ENCODE data around the gene GPC3. TPM values are rescaled to one million over a fixed set of nuclear protein-coding genes. Genes with fewer than 3 reads are reported as not detected.

Gene GPC3
- total and polyA plus RNA-seq, 2 of the 4 experiments (the other 2 are of a cell fraction) = not detected

DNA sequence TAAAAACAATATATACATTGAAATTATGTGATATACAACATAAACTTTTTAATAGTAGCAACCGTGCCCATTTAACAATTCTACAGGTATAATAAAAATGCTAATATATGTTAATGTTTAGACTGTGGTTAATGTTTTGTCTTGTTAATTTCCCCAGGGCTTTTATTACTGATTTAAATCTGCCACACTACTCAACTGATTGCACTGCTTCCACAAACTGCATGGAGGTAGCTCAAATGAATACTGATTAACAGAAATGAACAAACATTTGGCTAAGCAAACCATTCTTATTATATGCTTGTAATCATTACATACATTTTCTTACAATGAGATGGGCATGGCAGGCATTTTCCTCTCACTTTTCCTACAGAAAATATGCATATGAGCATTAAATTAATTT, 275.9 kb downstream of the GPC3 start:
- Histone ChIP-seq H2AK9ac (replicated peaks; ENCODE audit: low read depth, low read length, poor library complexity) (no peak overlapping the region), H2AK5ac (ENCODE audit: low read depth, low read length) (no peak overlapping the region), H3K9ac (ENCODE audit: low read depth, low read length) (no peak overlapping the region), H4K20me1 (ENCODE audit: insufficient read depth, low read length) (no peaks in the 10 kb centered on the region), H3K4me1 (ENCODE audit: control insufficient read depth, insufficient read depth, low read length) (no peaks in the 10 kb centered on the region), H3K79me1 (ENCODE audit: low read depth in 1 of 2, low read length in 2 of 2) (no peaks in the 10 kb centered on the region), H3K56ac (ENCODE audit: extremely low read depth, insufficient read depth, low read length) (no peak overlapping the region), H2BK5ac (ENCODE audit: low read depth, low read length, poor library complexity, severe bottlenecking) (no peak overlapping the region), H3K27ac (ENCODE audit: insufficient read depth, low read length) (no peak overlapping the region), H2BK120ac (ENCODE audit: low read depth, low read length) (no peak overlapping the region), H3K4me3 (ENCODE audit: insufficient read depth, low read depth, low read length) (no peak overlapping the region), H3K18ac (ENCODE audit: low read depth, low read length) (no peak overlapping the region), H3K9me1 (ENCODE audit: insufficient read depth, low read length) (no peaks in the 10 kb centered on the region), H3K4ac (ENCODE audit: low read depth, low read length) (no peak overlapping the region), H4K91ac (ENCODE audit: insufficient read depth, low read depth, low read length) (no peak overlapping the region), H4K8ac (ENCODE audit: low read depth in 2 of 2, low read length in 2 of 2) (no peak overlapping the region), H2BK15ac (ENCODE audit: low read depth, low read length) (no peak overlapping the region), H4K5ac (ENCODE audit: low read depth, low read length) (no peak overlapping the region), H2BK20ac (ENCODE audit: low read depth, low read length) (no peak overlapping the region), H3K36me3 (ENCODE audit: control insufficient read depth, insufficient read depth, low read length) (no peaks in the 10 kb centered on the region), H3K27me3 (ENCODE audit: control insufficient read depth, insufficient read depth, low read length) (peaks cover 5% of the 10 kb centered on the region), H2AFZ (replicated peaks; ENCODE audit: low read length, poor library complexity) (no peak overlapping the region), H3K4me2 (ENCODE audit: low read depth, low read length) (no peak overlapping the region), H3K23ac (ENCODE audit: low read depth, low read length) (no peak overlapping the region), H3K9me3 (ENCODE audit: control insufficient read depth, insufficient read depth, low read length) (no peaks in the 10 kb centered on the region), H3K14ac (replicated peaks; ENCODE audit: low read depth, low read length) (no peak overlapping the region)
- POLR2A ChIA-PET (ENCODE audit: unreplicated experiment) = no interaction called here
- WGBS, 2 experiments (ENCODE audit: extremely low coverage in 2 of 2, insufficient read length in 1 of 2) = no CpG with 5 or more reads among the region's 1 CpG
- intact Hi-C loops (cut with micrococcal nuclease) = no loop called here
- ATAC-seq (ENCODE audit: low read depth) (no peak), DNase-seq (no peak)
- no TSS peak for BruUV-seq (replicated peaks)
- no peak for TF ChIP-seq RFX5 (IDR thresholded peaks at IDR 0.05; ENCODE audit: low read depth, low read length)
- TF ChIP-seq NFE2L2 (IDR thresholded peaks at IDR 0.05; ENCODE audit: low read depth, low read length) = no peak
- no peak for TF ChIP-seq MAFK (IDR thresholded peaks at IDR 0.05; ENCODE audit: low read depth, low read length)
- TF ChIP-seq MAZ (IDR thresholded peaks at IDR 0.05; ENCODE audit: borderline replicate concordance, low read depth, low read length) = no peak
- no peak for TF ChIP-seq SMC3 (IDR thresholded peaks at IDR 0.05; ENCODE audit: low read depth, low read length)
- TF ChIP-seq MXI1 (IDR thresholded peaks at IDR 0.05; ENCODE audit: borderline replicate concordance, low read depth, low read length) = no peak
- TF ChIP-seq RAD21 (IDR thresholded peaks at IDR 0.05; ENCODE audit: low read length) = no peak
- TF ChIP-seq, protein P1, sequence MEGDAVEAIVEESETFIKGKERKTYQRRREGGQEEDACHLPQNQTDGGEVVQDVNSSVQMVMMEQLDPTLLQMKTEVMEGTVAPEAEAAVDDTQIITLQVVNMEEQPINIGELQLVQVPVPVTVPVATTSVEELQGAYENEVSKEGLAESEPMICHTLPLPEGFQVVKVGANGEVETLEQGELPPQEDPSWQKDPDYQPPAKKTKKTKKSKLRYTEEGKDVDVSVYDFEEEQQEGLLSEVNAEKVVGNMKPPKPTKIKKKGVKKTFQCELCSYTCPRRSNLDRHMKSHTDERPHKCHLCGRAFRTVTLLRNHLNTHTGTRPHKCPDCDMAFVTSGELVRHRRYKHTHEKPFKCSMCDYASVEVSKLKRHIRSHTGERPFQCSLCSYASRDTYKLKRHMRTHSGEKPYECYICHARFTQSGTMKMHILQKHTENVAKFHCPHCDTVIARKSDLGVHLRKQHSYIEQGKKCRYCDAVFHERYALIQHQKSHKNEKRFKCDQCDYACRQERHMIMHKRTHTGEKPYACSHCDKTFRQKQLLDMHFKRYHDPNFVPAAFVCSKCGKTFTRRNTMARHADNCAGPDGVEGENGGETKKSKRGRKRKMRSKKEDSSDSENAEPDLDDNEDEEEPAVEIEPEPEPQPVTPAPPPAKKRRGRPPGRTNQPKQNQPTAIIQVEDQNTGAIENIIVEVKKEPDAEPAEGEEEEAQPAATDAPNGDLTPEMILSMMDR (conservative IDR thresholded peaks at IDR 0.05; ENCODE audit: low read depth, low read length) = no peak
- TF ChIP-seq POLR2A (IDR thresholded peaks at IDR 0.05; ENCODE audit: low read depth, low read length) = no peak
- TF ChIP-seq FOS (IDR thresholded peaks at IDR 0.05; ENCODE audit: low read depth, low read length) = no peak
- TF ChIP-seq CEBPB (IDR thresholded peaks at IDR 0.05; ENCODE audit: low read depth, low read length) = no peak
- TF ChIP-seq, protein P2, sequence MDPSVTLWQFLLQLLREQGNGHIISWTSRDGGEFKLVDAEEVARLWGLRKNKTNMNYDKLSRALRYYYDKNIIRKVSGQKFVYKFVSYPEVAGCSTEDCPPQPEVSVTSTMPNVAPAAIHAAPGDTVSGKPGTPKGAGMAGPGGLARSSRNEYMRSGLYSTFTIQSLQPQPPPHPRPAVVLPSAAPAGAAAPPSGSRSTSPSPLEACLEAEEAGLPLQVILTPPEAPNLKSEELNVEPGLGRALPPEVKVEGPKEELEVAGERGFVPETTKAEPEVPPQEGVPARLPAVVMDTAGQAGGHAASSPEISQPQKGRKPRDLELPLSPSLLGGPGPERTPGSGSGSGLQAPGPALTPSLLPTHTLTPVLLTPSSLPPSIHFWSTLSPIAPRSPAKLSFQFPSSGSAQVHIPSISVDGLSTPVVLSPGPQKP (IDR thresholded peaks at IDR 0.05; ENCODE audit: borderline replicate concordance, low read depth, low read length) = no peak
- TF ChIP-seq RCOR1 (IDR thresholded peaks at IDR 0.05; ENCODE audit: insufficient replicate concordance, low read length) = no peak
- TF ChIP-seq BHLHE40 (IDR thresholded peaks at IDR 0.05; ENCODE audit: low read depth, low read length) = no peak
- TF ChIP-seq CHD1 (IDR thresholded peaks at IDR 0.05; ENCODE audit: low read depth, low read length) = no peak
- TF ChIP-seq, protein P3, sequence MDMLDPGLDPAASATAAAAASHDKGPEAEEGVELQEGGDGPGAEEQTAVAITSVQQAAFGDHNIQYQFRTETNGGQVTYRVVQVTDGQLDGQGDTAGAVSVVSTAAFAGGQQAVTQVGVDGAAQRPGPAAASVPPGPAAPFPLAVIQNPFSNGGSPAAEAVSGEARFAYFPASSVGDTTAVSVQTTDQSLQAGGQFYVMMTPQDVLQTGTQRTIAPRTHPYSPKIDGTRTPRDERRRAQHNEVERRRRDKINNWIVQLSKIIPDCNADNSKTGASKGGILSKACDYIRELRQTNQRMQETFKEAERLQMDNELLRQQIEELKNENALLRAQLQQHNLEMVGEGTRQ (IDR thresholded peaks at IDR 0.05; ENCODE audit: low read depth, low read length) = no peak
- in situ Hi-C loops (cut with MboI; ENCODE audit: low sequenced_read_pairs) = no loop called here
- dilution Hi-C loops (cut with HindIII; ENCODE audit: low sequenced_read_pairs, unreplicated experiment) = no loop called here
- CTCF ChIA-PET = no interaction called here

Measured in IMR-90 (cell line).